GM21360 (cell line): ENCODE data around the gene EXOC7.
"Not testable (repeated sequence)": the region's sequence is repeated elsewhere in the genome, so short reads cannot be mapped to it uniquely, and the experiment has no call there.

Experiments
- ATAC-seq: cut with Tn5 transposase; IDR thresholded peaks from one replicate; pipeline ENCODE4 v1.9.1; 2021; ENCODE audit warnings: mild to moderate bottlenecking, moderate library complexity; ENCODE audit not compliant: unreplicated experiment

Gene EXOC7

DNA sequence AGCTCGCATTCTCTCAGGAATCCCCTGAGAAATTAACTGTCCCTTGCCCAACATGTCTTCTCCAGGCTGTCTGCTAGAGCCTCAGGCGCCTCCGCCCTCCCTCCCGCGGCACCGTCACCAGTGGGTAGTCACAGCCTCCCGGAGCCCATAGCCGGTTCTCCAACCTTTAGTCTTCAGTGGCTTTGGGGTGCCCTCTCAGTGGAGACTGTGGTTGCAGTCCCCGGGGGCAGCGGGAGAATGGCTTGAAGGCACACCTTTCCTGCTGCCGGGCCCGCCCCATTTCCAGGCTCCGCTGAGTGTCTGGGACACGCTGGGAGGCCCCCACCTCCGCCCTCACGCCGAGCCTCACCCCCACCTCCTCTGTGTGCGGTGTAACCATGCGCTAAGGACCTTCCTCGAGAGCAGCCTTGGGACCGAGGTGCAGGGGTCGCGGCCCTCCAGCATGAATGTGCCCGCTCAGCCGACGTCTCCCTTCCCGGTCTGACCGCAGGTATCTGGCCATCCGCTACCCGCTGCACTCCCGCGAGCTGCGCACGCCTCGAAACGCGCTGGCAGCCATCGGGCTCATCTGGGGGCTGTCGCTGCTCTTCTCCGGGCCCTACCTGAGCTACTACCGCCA lies 27.3 kb downstream of the EXOC7 start:
- ATAC-seq: no peak

DNA sequence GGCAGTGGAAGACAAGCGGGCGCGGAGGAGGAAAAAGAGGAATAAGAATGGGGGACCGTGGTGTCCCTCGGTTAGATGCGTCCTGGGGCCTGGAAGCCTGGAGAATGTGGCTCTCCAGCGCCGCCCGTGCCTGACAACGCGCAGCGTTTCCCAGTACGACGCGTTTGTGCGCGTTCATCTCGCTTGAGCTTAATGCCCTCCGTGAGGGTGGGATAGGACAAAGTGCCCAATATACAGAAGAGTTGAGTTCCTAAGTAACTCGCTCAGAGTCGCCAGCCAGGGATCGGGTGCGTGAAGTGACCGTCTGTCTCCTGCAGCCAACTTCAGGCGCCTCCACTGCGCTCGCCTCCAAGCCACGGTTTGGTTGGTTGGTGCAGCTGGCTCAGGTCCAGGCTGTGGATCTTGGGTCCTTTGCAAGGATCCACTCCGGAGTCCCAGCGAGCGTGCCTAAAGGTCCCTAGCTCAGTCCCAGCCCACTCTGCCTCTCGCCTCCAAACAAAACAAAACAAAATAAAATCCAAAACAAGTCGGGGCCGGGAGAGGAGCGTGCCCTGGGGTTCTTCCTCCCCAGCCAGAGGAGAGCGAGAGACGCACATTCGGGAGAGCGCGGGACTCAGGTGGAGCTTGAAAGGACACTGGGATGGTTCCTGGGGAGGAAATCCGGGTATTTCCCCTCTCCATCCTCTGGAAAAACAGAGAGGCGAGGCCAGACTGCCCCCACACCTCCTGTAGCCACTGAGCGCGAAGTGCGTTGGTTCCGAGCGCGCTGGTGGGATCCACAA lies 28.0 kb downstream of the EXOC7 start:
- no peak for ATAC-seq

DNA sequence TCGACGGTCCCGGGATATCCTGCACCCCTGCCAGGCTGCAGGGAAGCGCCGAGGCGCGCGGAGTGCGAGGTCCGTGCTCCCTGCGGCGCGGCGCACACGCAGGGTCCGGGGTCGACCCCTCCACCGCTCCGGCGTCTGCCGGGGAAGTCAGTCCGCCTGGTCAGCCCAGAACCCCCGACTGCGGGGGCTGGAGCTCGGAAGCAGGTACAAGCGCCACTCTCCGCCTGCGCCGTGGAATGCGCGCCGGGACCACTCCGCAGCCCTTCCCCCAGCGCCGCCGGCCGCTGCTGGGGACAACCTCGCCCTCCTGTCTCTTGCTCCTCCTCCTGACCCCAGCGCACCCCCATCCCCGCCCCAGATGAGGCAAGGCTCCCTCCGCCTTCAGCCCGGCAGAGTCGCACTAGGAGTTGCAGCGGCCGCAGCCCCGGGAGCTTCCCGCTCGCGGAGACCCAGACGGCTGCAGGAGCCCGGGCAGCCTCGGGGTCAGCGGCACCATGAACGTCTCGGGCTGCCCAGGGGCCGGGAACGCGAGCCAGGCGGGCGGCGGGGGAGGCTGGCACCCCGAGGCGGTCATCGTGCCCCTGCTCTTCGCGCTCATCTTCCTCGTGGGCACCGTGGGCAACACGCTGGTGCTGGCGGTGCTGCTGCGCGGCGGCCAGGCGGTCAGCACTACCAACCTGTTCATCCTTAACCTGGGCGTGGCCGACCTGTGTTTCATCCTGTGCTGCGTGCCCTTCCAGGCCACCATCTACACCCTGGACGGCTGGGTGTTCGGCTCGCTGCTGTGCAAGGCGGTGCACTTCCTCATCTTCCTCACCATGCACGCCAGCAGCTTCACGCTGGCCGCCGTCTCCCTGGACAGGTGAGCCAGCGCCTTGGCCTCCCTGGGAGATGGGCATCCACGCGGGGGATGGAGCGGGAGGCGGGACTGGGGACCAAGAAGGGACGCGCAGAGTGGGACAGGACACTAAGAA lies 28.9 kb downstream of the EXOC7 start, which contains the start of gene GALR2:
Gene GALR2, plus strand, starts transcription at position 392 of the 974 bp plus-strand sequence. Its CDS starts 103 bp downstream, at position 495.
- ATAC-seq: no peak

DNA sequence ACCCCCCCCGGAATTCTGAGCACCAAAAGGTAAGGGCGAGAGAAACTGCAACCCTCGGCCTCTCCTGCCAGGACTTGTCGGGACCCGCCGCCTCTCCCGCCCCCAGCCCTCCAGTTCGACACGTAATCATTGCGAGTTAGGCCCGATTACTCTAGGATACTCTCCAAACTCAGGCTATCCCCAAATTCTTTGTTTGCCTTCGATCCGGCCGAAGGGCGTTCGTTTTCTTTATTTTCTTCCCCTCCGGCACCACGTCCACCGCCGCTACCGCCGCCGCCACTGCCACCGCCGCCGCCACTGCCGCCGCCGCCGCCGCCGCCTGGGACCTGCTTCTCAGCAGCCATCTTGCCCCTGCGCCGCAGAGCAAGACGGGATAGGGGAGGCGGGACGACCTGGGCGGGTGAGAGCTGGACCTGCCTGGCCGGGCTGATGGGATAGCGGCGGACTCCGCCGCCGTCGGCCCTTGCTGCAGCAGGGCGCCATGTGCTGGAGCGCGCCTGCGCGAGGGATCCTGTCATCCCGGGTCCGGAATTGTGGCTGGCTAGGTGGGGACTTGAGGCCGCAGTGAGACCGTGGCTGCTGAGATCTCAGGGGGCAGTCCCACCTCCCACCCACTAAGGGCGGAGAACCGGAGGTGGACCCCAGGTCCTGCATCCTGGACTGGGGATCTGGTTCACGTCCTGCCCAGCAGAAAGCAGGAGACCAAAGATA lies 31.3 kb downstream of the EXOC7 start, which contains the start of gene SRP68:
Gene SRP68, minus strand, starts transcription at position 370 of the 711 bp plus-strand sequence. Its CDS starts 26 bp downstream, at position 344.
- peak; percentile 67 for ATAC-seq

DNA sequence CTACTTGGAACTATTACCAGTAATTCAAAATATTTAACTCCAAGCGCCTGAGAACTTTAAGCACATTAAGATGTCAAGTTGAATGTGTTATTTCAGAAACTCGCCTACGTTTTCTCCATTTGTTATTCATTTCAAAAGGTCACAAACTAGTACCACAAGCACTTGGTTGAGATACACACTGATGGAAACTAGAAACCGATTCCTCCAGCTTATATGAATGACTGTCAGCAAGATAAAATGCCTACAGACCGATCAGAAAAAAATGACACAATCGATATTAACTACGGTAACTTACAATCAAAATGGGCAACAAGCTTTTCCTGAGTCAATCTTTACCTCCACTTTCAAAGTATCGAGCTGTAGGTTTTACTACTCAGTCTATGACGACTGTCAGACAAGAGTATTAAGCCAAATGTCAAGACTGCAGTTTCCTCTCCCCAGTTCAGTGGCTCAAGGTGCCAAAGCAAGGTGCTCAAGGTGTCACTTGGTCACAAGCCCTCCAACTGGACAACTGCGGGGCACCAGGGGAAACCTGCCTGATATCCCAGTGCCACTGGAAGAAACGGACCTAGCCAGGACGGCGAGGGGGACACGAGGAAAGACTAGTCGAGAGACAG lies 31.9 kb downstream of the EXOC7 start:
- no peak for ATAC-seq

DNA sequence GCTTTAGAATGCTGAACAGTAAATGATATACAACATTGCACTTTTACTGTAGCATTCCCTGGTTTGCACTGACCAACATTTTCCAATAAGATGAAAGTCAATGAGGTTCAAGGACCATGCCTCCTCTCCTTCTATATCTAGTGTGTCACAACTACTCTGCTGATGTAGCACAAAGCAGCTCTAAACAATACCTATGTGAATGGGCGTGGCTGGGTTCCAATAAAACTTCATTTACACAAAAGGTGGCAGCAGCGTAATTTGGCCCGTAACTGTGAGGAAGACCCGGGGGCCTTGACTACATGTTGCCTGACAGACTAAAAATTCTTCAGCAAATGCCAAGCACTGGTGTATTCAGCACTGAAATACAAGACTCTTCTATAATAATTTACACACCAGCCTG lies 37.8 kb downstream of the EXOC7 start:
- no peak for ATAC-seq

DNA sequence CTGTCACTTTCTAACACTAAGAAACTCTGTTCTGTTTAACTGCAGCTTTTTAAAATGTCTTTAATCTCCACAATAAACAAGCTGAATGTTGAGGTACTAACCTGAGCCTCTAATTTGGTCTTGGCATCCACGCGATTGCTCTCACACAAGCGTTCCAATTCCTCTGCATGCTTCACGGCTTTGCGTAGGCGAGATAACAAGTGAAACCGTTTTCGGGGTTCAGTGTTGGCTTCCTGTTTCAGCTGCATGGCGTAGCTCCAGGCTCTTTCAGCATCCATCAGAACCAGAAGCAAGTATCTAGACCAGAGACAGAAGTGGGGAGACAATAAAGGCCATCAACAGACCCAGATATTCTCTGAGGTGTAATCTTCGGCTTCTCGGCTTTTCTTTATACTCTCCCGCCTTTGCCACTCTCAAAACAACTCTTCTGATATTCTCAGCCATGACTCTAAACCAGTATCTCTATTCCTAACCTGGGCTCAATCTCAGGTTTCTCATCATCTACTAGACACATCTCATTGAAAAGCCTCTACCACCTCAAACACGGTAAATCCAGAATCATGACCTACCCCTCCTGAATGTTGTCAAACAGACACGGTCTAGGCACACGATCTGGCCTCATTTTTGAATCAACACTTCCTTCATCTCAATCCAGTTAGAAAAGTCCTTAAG lies 39.6 kb downstream of the EXOC7 start:
- ATAC-seq: no peak

DNA sequence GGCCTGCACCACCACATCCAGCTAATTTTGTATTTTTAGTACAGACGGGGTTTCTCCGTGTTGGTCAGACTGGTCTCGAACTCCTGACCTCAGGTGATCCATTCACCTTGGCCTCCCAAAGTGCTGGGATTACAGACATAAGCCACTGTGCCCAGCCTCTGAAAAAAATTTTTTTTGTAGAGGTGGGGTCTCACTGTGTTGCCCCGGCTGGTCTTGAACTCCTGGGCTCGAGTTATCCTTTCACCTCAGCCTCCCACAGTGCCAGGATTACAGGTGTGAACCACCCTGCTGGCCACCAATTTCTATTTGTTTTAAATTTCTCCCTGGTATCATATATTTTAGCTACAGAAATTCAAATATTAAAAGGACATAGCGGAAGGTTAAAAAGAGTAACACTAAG lies 45.3 kb downstream of the EXOC7 start:
- ATAC-seq: not testable (repeated sequence)

DNA sequence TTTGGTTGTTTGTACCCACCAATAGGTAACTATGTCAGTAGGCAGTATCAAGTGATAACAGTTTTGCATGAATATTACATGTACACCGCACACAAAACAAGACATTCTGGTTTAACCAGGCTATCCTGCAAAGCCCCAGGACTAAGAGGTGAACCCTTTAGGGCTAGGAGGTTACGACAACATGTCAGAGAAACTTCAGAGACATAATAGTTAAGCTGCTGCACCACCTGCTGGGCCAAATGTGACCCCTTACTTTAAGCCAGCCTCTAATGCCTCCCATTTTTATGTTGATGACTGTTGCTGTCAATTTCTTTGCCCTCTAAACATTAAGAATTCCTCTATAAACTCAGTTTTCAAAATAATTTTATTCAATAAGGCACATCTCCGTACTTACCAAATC lies 46.7 kb downstream of the EXOC7 start:
- ATAC-seq: no peak

DNA sequence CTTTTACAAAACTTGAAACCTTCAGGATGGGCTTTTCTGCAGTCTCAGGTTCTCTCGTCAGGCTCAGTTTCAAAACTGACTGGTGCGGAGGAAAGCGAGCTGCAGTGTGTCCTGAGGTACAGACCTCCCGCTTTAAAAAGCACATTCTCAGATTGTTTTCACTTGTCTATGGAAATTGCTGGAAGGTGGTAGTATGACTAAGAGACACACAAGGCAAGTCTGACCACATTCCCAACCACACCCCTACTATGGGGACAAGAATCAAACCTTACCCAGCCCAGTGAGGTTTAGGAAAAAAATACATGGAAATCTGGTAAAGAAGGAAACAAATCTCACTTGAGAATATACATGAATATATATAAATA lies 49.5 kb downstream of the EXOC7 start:
- ATAC-seq: no peak

DNA sequence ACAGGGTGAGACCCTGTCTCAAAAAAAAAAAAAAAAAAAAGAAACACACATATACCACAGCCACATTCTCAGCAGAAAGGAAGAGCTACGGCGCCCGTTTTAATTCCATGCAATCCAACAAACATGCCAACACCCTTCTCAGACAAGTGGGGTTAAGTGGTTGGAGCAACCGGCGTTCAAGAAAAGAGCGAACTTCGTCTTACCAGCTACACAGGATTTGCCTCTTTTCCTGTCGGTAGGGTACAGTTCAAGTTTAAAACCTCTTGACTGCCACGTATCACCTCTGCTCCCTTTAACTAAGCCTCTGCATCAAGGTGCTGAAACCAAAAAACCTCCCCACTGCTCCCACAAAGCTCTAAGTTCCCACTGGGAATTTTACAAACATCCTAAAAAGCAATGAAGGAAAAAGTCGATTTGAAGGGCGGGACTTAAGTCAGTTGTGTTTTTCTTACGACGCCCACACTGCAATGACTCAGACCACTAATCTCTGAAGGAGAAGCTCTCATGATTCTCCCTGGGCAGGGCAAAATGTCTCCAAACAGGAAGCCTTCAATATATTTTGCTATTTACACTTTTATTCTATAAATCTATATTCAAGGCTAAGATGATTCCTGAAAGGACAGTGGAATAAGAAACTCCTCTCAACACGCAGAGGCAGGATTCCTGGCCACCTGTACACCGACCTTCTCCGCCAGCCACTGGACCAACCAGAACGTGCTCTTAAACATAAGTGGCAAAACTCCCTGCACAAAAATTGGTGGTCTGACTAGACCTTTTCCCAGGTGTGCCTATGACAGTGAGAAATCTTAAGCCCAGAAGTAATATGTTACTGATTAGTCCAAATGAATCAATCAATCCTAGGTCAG lies 50.1 kb downstream of the EXOC7 start:
- no peak for ATAC-seq

DNA sequence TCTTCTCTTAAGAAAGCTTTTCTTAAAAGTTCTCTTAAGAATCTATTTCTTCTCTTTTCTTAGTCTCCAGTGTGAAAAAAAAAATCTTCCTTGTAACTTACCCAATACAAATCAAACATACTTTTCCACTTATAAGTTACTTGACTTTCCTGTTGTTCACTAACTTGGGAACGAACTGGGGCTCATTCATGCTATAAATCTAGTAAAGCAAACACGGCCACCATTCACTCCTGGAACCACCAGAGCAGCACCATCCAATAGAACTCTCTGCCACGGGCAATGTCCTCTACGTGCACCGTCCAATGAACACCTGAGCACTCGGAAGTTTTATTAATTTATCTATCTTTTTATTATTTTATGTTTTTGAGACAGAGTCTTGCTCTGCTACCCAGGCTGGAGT lies 52.0 kb downstream of the EXOC7 start:
- ATAC-seq: no peak

DNA sequence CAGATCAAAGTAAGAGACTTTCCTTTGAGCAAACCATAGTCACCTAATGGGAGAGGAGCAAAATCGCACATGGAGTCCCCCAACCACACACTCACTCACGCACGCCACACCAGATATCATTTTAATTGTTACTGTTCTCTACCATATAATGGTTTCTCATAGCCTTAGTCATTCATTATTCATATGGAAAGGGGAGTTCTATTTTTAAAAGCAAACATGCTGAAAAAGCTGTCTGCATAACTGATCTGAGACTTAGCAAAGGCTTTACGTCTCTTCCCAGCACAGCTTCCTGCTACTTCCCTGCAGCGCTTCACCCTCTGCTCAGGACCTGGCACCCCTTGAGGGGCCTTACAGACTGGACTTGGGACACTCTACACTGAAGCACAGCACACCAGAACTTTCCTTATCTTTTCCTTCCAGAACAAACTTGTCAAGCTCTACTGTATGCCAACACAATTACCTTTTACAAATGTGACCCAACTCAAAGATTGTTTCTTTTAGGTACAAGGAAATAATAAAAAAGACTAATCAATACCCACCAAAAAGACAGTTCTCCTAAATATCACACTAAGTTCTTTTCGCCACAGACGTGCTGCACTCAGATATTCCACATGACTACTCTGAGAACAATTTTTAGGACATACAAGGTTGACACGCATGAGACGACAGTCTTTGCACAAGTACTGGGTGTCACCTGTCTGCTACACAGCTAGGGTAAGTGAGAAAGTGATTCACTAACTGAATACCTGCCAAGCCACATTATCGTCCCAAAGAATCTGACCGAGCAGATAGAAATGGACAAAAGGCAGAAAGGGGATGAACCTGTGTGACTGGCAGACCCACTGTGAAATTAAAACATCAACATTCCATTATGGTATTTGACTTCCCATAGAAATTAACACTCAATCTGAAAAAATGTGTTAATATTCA lies 52.8 kb downstream of the EXOC7 start:
- no peak for ATAC-seq

DNA sequence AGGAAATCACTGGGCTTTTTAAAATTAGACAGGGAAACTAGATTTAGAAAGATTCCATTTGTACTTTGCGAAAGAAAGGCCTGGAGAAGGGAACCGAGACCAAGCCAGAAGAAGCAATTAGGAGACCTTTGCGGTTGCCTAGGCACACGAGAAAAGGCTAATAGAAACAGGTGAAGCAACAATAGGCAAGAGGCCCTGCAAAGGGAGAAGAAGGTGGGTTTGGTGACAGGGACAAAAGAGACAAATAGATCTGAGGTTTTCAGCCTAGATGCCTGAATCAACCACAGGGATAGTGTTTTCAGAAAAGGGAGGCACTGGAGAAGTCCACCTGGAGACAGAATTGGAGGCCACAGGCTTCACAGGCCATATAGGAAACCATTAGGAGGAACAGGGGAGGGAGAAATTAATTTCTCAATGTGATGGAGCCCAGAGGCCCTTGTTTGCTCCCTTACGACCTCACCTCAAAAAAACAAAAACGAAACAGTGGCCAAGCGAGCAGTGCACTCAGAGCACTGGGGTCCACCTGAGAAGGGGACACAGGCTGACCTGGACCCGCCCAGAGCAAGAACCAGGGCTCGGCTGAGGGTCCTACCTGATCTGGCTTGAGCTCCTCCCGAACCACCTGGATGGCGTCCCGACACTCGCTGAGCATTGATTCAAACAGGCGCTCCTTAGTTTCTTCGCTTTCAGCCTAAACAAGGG lies 53.6 kb downstream of the EXOC7 start:
- no peak for ATAC-seq

DNA sequence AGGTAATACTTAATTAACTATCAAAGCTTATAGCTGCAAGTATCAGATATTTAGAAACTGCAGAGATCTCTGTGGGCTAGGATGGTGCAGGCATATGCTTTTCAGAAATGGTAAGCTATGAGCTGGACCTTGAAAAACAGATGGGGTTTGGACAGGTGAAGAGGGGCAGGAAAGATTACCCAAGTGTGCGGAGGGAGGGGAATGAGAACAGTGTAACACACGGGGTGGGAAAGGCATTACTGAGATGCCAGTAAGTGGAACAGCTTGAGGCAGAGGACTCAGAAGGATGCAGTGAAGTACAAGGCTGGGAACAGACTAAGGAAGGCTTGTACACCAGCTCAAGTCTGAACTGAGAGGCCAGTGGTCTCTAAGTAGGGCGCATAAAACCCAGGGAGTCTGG lies 54.3 kb downstream of the EXOC7 start:
- ATAC-seq: no peak

DNA sequence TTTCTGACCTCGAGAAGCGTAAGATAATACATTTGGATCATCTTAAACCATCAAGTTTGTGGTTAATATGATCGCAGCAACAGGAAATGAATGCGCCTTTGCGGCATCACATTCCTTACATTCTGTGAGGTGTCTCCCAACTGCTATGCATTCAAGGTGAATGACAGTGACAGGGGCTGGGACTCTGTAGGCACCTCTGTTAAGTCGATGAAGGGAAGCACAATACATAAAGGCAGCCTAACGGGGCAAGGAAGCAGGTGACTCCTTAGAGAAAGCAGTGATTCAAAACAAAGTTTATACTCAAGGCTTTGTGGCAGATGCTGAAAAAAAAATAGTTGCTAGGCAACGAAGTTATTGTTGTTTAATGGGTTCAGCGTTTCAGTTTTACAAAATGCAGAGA lies 54.9 kb downstream of the EXOC7 start:
- no peak for ATAC-seq

DNA sequence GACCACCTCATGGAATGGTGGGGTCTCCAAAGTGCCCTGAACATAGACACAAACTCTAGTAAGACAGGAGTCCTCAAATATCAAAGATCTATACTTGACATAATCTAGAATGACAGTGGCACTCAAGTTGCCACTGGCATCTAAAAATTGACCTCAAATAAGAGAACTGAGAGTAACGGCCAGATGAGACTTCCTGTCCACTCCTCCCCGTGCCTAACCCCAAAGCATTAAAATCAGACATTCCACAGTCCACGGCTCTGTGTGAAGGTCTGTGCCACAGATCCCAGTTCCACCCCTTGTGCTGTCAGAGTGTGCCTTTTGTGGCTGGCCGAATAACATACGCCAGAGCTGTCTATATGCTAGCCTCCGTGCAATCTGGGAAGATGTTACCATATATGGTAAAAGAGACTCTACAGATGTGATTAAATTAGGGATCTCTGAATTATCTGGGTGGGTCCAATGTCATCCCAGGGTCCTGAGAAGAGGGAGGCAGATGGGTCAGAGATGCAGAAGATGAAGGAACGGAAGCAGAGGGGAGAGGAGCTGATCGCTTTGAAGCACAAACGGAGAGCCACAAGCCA lies 55.5 kb downstream of the EXOC7 start:
- no peak for ATAC-seq
